HG03280 (cell line): ENCODE data around the gene PGAP1.

Experiments used
- ATAC-seq: cut with Tn5 transposase; IDR thresholded peaks from one replicate; pipeline ENCODE4 v1.9.1; 2021; ENCODE audit warnings: mild to moderate bottlenecking, moderate library complexity; ENCODE audit not compliant: unreplicated experiment

PGAP1 gene

DNA sequence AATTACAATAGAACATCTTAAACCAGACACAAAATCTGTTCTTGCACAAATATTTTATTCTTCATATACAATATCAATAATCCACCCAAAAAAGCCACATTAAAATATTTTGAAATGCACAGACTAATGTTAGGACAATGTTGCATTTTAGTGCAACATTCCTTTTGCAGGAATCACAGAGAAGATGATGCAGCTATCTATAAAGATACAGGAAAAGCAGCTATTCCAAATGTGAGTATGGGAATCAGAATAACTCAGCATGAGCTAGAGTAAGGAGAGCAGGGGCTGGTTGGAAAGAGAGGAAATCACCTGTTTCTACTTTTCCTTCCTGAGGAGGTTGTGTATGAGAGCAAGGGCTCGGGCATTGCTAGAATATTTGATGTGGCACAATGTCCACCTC is 122.1 kb downstream of the PGAP1 start:
- ATAC-seq = no peak

DNA sequence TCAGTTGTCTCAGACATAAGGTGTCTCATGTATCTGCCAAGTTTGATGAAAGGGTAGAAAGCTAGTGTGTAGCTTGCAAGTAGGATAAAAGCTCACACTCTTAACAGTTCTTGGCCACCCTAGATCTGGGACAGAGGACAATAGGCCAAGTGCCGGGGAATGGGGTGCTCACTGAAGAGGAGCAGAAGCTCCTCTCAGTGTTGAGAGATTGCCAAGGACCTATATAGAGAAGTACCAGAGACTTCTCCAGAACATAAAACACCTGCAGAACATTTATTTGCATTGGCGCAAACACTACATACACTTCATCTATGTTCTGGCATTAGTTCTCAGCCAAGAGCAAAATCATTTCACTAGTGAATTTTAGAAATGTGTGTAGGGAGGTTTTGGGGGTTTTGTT is 124.1 kb downstream of the PGAP1 start:
- ATAC-seq = no peak

DNA sequence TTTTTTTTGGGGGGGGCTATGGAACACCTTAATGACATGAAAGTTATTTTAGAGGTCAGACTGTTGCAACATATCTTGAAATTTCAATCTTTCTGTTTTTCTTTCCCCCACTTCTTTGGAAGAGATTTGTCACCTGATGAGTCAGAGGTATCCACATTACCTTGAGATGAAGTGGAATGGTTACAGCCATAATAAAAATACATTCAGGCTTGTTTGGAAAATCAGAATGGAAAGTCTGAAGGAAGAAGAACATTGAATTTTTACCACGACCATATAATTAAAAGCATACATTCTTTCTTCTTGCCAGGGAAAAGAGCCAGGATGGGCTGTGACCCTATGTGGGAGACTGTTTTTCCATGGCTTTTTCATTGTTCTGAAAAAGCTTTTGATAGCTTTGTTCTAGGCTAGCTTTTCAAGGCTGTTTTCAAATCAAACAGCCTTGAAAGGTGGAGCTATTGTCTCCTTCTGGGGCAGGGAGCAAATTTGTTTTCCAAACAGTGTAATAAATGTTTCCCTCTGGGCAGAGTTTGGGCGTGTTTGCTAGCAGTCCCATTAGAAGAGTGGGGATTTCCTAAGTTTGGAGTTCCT is 124.7 kb downstream of the PGAP1 start:
- no peak for ATAC-seq

DNA sequence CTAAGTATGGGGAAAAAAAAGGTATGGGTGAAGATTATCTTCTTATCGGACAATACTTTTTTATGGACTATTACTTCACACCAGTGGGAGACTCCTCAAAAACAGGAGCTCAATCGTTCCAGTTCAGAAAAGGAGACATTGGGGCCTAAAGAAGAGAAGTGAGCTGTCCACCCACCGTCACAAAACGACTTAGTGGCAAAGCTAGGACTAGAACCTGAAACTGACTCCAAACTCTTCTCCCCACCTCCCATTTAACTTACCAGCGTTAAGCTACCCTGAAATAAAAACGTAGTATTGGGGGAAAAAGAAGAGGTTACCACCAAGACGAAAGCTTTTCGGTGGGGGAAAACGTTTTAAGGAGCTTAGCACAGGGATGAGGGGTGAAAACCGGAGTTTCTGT is 127.5 kb downstream of the PGAP1 start:
- ATAC-seq = peak; percentile 5

DNA sequence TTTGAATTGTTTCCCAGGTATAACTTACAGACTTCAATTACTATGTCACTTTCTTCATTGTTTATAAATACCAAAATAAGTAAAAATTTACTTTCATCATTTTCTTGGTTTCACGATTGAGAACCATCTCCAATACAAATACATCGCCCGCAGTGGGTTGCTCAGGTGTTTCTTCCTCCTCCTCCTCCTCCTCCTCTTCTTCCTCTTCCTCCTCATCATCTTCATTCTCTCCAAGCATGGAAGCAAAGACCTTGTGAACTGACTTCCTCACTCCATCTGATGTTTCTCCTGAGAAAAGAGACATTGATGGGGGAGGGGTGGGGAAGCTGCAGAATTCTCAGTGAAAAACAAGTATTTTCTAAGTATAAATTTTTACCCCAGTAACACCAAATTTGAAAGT is 133.6 kb downstream of the PGAP1 start:
- no peak for ATAC-seq

DNA sequence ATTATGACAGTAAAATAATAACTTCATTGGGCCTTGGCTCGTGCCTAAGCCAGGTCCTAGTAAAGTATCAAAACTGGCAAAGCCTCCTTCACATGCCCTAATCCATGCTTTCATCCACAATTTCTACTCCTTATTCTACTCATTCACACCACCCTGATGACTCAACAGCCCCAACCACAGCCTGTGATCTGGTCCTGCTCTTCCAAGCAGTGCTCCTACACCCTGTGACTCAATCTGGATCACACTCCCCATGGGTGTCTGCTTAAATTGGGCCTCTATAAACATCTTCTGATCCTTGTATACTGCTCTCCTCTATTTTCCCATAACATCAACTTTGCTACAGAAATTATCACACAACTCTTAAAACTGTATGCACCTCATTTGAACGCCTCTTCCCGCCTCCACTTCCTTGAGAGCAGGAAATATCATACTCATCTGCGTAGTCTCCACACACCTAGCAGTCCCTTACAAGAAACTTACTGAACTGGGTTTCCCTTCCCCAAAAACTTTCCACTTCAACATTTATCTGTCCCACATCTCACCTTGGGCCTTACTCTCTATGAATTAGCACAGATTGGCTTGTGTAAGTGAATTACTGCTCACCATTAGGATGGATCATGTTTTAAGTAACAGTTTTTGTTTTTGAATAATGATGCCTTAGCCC is 142.9 kb downstream of the PGAP1 start:
- ATAC-seq = no peak
